Fibroblast of villous mesenchyme (primary cell): ENCODE data around the gene SENP1. TPM values are rescaled to one million over a fixed set of nuclear protein-coding genes. Genes with fewer than 3 reads are reported as not detected.
"Not testable (repeated sequence)": the region's sequence is repeated elsewhere in the genome, so short reads cannot be mapped to it uniquely, and the experiment has no call there.

Source experiments
- DNase-seq: peaks from one replicate; pipeline ENCODE4 v3.0.0-alpha.2; 2010; ENCODE audit warnings: low read depth
- H3K4me3 ChIP-seq: 2 replicates; pipeline ENCODE4 v1.5.1; 2011; ENCODE audit warnings: low read depth, mild to moderate bottlenecking, low read length
- CTCF ChIP-seq: IDR thresholded peaks from 2 replicates; pipeline ENCODE4 v1.5.1; 2012; ENCODE audit warnings: low read depth, mild to moderate bottlenecking, low read length; ENCODE audit not compliant: insufficient read depth
- total RNA-seq: library from RNA; depleted of rRNA; stranded (reverse); fragments of >200 nt; gene quantifications from 2 replicates; pipeline ENCODE4 v1.2.3, GENCODE V29; 2012

SENP1 gene
- total RNA-seq, 1 donor, result 35.8 TPM

DNA sequence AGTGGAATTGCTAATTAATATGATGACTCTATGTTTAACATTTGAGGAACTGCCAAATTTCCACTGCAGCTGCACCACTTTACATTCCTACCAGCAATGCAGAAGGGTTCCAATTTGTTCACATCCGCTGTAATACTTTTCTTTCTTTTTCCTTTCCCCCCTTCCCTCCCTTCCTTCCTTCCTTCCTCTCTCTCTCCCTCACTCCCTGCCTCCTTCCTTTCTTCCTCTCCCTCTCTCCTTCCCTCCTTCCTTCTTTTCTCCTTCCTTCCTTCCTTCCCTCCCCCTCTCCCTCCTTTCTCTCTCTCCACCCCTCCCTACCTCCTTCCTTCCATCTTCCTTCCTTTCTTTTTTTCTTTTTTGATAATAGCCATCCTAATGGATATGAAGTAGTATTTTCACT lies 10.1 kb upstream of the SENP1 start:
- H3K4me3 ChIP-seq, result no peak overlapping the region
- DNase-seq, result no peak
- no peak for TF ChIP-seq CTCF

GRCh38 chr12:48111312-48111693 lies 5.4 kb upstream of the SENP1 start:
- not testable (repeated sequence) for H3K4me3 ChIP-seq

GRCh38 chr12:48110691-48111311 lies 4.9 kb upstream of the SENP1 start:
- no peak for TF ChIP-seq CTCF
- no peak overlapping the region for H3K4me3 ChIP-seq
- no peak for DNase-seq

More at GRCh38 chr12:48111312-48111693, 5.4 kb upstream of the SENP1 start:
- not testable (repeated sequence) for DNase-seq

GRCh38 chr12:48109424-48109823 lies 3.5 kb upstream of the SENP1 start:
- no peak for TF ChIP-seq CTCF

DNA sequence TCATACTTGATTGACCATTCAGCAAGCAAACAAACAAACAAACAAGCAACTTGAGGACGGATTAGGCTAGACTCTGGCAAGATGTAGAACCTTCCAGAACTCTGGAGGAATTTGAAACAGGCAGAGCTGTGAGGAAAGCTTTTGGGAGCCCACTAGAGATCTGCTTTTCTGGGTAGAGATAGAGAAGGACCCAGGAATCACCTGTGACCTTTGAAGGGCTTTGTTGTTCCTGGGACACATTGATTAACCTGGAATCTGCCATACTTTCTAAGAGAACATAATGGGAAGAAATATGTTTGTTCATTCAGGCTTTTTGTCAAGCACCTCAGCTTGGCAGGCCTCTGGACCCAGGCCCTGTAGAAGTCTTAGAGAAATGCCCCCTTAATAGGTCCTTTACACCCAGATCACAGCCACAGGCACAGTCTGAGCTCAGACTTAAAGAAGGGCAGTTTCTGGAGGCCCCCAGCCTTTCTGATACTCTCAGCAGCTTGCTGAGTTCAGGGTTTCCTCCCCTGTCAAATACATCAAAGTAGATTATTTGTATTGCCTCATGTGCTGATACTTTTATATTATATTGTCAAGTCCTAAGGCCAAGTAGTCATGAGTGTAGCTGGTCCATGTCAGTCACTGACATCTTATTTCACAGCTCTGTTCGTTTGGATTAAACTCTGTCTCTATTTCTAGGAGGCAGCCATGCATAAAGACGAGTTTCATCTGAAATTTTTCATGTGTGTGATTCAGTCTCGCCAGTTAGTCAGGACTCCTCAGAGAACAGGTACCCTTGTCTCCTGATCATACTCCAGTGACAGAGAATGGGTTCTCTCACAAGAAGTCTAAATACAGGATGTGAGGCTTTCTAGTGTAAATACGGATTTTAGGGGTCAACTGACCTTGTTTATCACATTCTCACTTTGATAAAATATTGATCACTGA lies 1.1 kb upstream of the SENP1 start:
- peak overlapping the region; percentile 91 for H3K4me3 ChIP-seq
- TF ChIP-seq CTCF, result no peak
- DNase-seq, result no peak

More at GRCh38 chr12:48109424-48109823, 3.5 kb upstream of the SENP1 start:
- H3K4me3 ChIP-seq, result no peak overlapping the region
- no peak for DNase-seq

DNA sequence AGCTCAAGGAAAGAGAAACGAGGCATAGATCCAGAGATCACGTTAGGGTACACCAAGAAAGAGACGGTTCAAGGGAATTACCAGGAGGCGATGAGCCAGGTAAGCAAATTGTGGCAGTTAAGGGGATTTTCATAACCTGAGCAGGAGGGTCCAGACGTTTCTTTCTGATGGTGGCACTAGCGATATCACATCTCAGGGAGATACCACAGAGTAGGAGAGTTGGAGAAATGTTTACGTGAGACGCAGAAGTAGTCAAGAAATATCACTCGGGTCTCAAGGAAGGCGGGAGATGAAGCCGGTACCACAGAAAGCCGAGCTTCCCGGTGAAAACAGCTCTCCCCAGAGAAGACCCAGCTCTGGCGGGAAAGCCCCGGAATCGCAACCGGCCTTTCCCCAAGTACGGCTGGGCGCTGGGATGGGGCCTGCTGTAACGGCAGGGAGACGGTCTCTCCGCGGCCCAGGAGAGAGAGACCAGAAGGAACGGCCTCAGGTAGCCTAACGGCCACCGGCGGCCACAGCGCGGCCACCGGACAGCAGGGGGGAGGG lies 485 bp downstream of the SENP1 start:
- peak; percentile 5 for DNase-seq
- TF ChIP-seq CTCF, result no peak
- H3K4me3 ChIP-seq, result peak overlapping the region; percentile 91

DNA sequence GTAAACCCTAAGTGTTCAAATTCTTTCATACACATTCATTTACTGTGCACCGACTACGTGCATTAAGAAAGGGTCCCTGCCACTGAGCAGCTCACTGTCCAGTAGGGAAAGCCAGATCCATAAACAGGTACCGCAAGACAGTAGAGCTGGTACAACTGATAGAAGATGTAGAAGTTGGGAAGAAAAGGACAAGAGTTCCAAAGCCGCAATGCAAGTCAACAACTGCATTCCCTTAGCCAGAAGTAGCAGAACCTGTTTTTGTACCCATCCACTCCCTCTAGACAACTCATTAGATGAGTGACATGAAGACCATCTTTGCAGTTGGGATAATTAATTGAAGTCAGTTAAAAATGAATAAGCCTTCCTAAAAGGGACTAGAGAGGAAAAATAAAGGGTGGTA lies 1.3 kb downstream of the SENP1 start:
- peak overlapping the region; percentile 91 for H3K4me3 ChIP-seq

More for the DNA sequence above, 1.3 kb downstream of the SENP1 start:
- DNase-seq, result no peak
- no peak for TF ChIP-seq CTCF
